ENCODE results near the gene MIB1. TPM values are rescaled to one million over a fixed set of nuclear protein-coding genes. Genes with fewer than 3 reads are reported as not detected.

Gene MIB1
- total RNA-seq, 4 donors from 2014 or later = 14.1 to 34.9 (median 22.7) TPM

DNA sequence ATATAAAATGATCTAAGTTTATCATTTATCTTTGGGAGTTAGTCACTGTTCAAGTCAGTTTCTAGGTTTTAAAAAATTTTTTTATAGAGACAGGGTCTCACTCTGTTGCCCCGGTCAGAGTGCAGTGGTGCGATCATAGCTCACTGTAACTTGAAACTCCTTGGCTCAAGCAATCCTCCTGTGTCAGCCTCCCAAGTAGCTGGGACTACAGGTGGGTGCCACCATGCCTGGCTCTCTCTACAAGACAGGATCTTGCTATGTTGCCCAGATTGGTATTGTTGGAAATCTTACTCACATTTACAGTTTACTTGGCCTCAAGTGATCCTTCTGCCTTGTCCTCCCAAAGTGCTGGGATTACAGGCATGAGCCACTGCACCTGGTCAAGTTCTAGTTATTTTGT, 74.5 kb downstream of the MIB1 start:
- intact Hi-C loops (cut with DNase I) = no loop called here
- no peaks in the 10 kb centered on the region for H3K27me3 ChIP-seq
- H3K27ac ChIP-seq = no peak overlapping the region
- WGBS, 2 donors = 93 to 100% methylated on average over 2 of the region's 2 CpGs
- no peak for DNase-seq
- H3K9me3 ChIP-seq = no peaks in the 10 kb centered on the region
- H3K4me3 ChIP-seq = no peak overlapping the region
- peaks cover 0 to 75% (median 0%) of the 10 kb centered on the region in 3 donors for H3K36me3 ChIP-seq
- TF ChIP-seq CTCF (IDR thresholded peaks at IDR 0.05) (no peak), POLR2A (IDR thresholded peaks at IDR 0.05) (no peak)
- no peaks in the 10 kb centered on the region for H3K4me1 ChIP-seq

- no peaks in the 10 kb centered on the region for H3K9me3 ChIP-seq
- no peak for DNase-seq
- no peak overlapping the region for H3K4me3 ChIP-seq
- no peak overlapping the region for H3K27ac ChIP-seq
- 54 to 65% methylated on average over 2 of the region's 2 CpGs for WGBS, 2 donors
- TF ChIP-seq CTCF (IDR thresholded peaks at IDR 0.05) (peak; percentile 20 to 61 (median 32)), POLR2A (IDR thresholded peaks at IDR 0.05) (no peak)
- peaks cover 0 to 66% (median 0%) of the 10 kb centered on the region in 3 donors for H3K36me3 ChIP-seq
- intact Hi-C loops (cut with DNase I) = no loop called here
- no peaks in the 10 kb centered on the region for H3K4me1 ChIP-seq
- no peaks in the 10 kb centered on the region for H3K27me3 ChIP-seq
Measured at GRCh38 chr18:21820033-21820810, 79.6 kb downstream of the MIB1 start.

GRCh38 chr18:21820811-21821143, 80.2 kb downstream of the MIB1 start:
- Histone ChIP-seq H3K9me3 (no peaks in the 10 kb centered on the region), H3K4me3 (no peak overlapping the region), H3K36me3 (peaks cover 0 to 60% (median 0%) of the 10 kb centered on the region in 3 donors), H3K27ac (no peak overlapping the region), H3K27me3 (no peaks in the 10 kb centered on the region), H3K4me1 (peaks cover 0 to 2% (median 0%) of the 10 kb centered on the region in 3 donors)
- no peak for TF ChIP-seq POLR2A (IDR thresholded peaks at IDR 0.05)
- no peak for TF ChIP-seq CTCF (IDR thresholded peaks at IDR 0.05)
- WGBS, 2 donors = 100% methylated on average over 1 of the region's 1 CpG
- intact Hi-C loops (cut with DNase I) = no loop called here
- DNase-seq = no peak

DNA sequence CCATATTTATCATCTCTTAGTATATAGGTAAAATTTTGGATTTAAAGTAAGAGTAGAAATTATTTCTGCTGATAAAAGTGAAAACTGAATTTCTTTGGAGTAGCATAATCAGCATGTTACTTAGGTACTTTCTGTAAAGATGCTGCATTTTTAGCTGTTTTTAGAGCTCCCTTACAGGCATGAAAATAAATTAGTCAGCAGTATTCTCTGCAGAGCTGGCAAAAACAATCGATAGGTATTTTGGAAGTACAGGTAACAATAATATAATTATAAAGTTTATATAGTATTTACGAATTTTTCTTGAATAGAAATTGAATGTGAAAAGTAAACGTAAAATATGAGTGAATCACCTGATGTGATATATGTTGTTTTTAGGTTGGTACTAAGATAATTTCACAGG, 83.3 kb downstream of the MIB1 start:
- Histone ChIP-seq H3K27me3 (no peaks in the 10 kb centered on the region), H3K4me1 (peaks cover 0 to 10% (median 0%) of the 10 kb centered on the region in 3 donors), H3K27ac (no peak overlapping the region), H3K4me3 (no peak overlapping the region), H3K36me3 (peaks cover 0 to 32% (median 0%) of the 10 kb centered on the region in 3 donors), H3K9me3 (no peaks in the 10 kb centered on the region)
- intact Hi-C loops (cut with DNase I) = no loop called here
- DNase-seq = no peak
- TF ChIP-seq POLR2A (IDR thresholded peaks at IDR 0.05) (no peak), CTCF (IDR thresholded peaks at IDR 0.05) (no peak)
- WGBS, 2 donors = 89 to 94% methylated on average over 3 of the region's 3 CpGs

- no peak overlapping the region for H3K27ac ChIP-seq
- H3K27me3 ChIP-seq = no peaks in the 10 kb centered on the region
- H3K9me3 ChIP-seq = no peaks in the 10 kb centered on the region
- peaks cover 0 to 10% (median 0%) of the 10 kb centered on the region in 3 donors for H3K4me1 ChIP-seq
- no peak overlapping the region for H3K4me3 ChIP-seq
- intact Hi-C loops (cut with DNase I) = no loop called here
- no peak for TF ChIP-seq POLR2A (IDR thresholded peaks at IDR 0.05)
- no peak for TF ChIP-seq CTCF (IDR thresholded peaks at IDR 0.05)
- peaks cover 0 to 15% (median 0%) of the 10 kb centered on the region in 3 donors for H3K36me3 ChIP-seq
- no peak for DNase-seq
- WGBS, 2 donors = 21 to 32% methylated on average over 3 of the region's 3 CpGs
Measured at GRCh38 chr18:21826196-21826595, 85.6 kb downstream of the MIB1 start.
